CD4-positive, alpha-beta T cell treated with Interleukin-10 for 1 hour (primary cell): ENCODE results near the gene PTDSS2.
A peak's percentile ranks its signal among the peaks of the same experiment; 100 is the strongest.

Source experiments
- DNase-seq: peaks from one replicate; pipeline ENCODE4 v3.0.0-alpha.2; 2020

The PTDSS2 gene

DNA sequence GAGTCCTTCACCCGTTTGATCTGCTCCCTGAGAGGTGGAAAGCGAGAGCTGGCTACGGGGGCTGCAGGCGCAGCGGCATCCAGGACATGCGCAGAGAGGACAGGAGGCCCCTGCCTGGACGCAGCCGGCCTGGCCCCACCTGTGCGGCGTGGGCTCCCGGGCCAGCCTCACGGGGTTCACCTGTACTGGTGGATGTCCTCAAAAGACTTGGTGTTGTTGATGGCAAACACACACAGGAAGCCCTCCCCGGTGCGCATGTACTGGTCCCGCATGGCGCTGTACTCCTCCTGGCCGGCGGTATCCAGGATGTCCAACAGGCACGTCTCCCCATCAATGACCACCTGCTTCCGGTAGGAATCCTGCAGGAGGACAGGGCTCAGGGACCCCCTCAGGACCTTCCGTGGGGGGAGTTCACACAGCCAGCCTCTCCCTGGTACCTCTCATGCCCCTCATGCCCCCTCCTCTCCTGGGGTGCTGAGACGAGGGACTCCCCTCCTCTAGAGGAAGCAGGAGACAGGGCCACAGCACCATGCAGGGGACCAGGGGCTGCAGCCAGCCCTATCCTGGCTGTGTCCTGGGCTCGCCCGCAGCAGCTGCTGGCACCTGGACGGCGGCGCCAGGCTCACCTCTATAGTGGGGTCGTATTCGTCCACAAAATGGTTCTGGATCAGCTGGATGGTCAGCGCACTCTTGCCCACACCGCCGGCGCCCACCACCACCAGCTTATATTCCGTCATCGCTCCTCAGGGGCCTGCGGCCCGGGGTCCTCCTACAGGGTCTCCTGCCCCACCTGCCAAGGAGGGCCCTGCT is 83.7 kb downstream of the PTDSS2 start:
- no peak for DNase-seq

- DNase-seq = peak; percentile 30
These were observed 84.5 kb downstream of the PTDSS2 start for GRCh38 chr11:534396-535209.

DNA sequence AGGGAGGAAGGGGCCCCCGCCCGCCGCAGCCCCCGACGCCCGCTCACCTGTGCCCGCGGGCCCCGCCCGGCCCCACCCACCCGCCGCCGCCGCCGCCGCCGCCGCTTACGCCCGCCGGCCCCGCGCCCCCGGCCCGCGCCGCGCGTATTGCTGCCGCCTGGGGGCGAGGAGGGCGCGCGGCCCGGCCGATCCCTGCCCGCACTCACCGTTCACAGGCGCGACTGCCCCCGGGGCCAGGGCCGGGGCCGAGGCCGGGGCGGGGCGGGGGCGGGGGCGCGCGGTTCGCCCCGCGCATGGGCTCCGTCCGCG is 85.1 kb downstream of the PTDSS2 start:
- DNase-seq = no peak

- peak; percentile 96 for DNase-seq
These were observed 85.7 kb downstream of the PTDSS2 start, which contains the start of gene HRAS for GRCh38 chr11:535519-536454. TSS of gene HRAS (minus strand) at chr11:535576.

DNA sequence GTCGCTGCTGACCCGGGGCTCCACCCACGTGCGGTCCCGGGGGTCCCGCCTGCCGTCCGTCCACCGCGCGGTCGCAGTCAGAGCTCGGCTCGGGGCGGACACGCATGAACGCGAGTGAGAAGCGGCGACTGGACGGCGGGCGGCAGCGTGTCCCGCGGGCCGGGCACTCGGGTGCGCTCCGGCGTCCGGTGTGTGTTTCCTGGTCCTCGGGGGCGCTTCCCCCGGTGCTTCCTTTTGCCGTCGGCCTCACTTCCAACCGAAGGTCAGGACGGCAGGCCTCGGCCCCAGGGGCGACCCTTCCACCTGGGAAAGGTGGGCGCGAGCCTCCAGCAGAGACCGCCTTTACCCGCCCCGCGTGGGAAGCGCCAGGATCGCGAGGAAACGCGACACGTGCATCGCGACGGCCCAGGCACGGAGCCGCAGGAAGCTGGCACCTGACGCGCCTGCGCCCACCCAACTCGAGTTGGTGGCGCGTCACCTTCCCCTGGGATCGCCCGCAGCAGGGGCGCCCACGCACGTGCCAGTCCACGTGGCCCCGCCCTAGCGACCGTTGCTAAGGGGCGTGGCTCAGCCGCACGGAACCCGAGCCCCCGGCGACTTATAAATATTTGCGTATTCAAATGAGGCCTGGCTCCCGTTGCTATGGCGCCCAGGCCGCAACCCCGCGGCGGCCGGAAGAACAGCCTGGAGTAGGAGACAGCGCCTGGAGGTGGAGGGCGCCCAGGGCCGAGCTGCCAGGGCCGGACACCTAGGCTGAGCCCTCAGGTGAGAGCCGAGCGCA is 87.0 kb downstream of the PTDSS2 start, which contains the start of gene LRRC56:
Gene LRRC56 (plus strand): TSS at position 687 of the 781 bp plus-strand sequence. CDS start 3,158 bp downstream, outside the sequence.
- peak; percentile 96 for DNase-seq

DNA sequence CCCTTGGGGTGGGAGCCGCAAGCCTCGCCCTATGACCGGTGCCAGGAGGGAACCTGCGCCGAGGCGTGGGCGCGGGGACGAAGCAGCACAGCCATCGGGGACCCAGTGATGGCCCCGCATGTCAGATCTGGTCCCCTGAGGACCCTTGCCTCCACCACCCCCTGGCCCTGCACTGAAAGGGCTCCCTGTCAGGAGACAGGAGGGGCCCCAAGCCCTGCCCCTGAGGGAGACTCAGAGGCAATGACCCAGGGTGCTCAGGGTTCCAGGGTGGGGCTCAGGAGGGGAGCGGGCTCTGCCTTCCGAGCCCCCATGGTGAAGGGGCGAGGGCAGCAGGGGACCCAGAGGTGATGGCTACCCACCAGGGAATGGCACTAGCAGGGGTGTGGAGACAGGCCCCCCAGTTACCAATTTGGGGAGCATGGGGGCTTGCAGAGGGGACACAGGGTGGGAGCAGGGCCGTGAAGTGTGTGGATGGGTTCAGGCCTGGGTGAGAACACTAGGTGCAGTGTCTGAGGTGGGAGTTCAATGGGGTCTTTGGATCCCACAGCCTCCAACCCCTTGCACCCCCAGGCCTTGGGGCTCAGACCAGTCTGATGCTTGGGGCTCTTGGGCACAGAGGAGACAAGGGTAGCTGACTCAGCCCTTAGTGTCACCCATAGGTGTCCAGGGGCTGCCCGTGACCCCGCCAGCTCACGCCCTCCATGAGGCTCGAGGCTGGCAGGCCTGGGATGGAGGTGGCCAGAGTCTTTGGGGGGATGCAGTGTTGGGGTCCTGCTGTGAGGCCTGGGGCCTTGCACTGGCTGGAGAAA is 87.7 kb downstream of the PTDSS2 start:
- no peak for DNase-seq

GRCh38 chr11:538431-539051 is 88.5 kb downstream of the PTDSS2 start:
- no peak for DNase-seq

GRCh38 chr11:539971-540481 is 89.9 kb downstream of the PTDSS2 start:
- DNase-seq = no peak
